Glutamatergic neuron (in vitro differentiated cells): ENCODE data around the gene SLC22A13. TPM values are rescaled to one million over a fixed set of nuclear protein-coding genes. Genes with fewer than 3 reads are reported as not detected.

Experiments used
- DNase-seq: peaks from one replicate; pipeline ENCODE4 v3.0.0; 2022
- H3K27ac Mint-ChIP-seq: one replicate; pipeline ENCODE4 v1.8.0; 2020; ENCODE audit warnings: mild to moderate bottlenecking, mixed read lengths, inconsistent platforms; ENCODE audit not compliant: unreplicated experiment
- H3K27me3 Mint-ChIP-seq: one replicate; pipeline ENCODE4 v1.8.0; 2020; ENCODE audit warnings: mild to moderate bottlenecking, moderate library complexity, mixed read lengths, inconsistent platforms; ENCODE audit not compliant: unreplicated experiment
- H3K36me3 Mint-ChIP-seq: one replicate; pipeline ENCODE4 v1.8.0; 2020; ENCODE audit warnings: mild to moderate bottlenecking, mixed read lengths, inconsistent platforms; ENCODE audit not compliant: unreplicated experiment
- H3K4me1 Mint-ChIP-seq: one replicate; pipeline ENCODE4 v1.8.0; 2020; ENCODE audit warnings: mild to moderate bottlenecking, low read depth, mixed read lengths, inconsistent platforms; ENCODE audit not compliant: unreplicated experiment
- H3K4me3 Mint-ChIP-seq: one replicate; pipeline ENCODE4 v1.8.0; 2020; ENCODE audit warnings: mild to moderate bottlenecking, mixed read lengths, inconsistent platforms; ENCODE audit not compliant: unreplicated experiment
- H3K9me3 Mint-ChIP-seq: one replicate; pipeline ENCODE4 v1.8.0; 2020; ENCODE audit warnings: mild to moderate bottlenecking, moderate library complexity, mixed read lengths, inconsistent platforms; ENCODE audit not compliant: unreplicated experiment
- CTCF ChIP-seq: fragments of 200-600 bp; sonication (generic); IDR thresholded peaks from one replicate; pipeline ENCODE4 v1.5.0; 2021; ENCODE audit not compliant: partially characterized antibody, unreplicated experiment
- long read RNA-seq: library from polyadenylated mRNA; unstranded; transcript quantifications from one replicate; pipeline ENCODE4 v2.0.0, GENCODE V29; 2020; ENCODE audit not compliant: unreplicated experiment
- total RNA-seq: library from RNA; stranded (reverse); fragmentation: NEBNext Ultra II Directional; extraction: Animal tissue kit (Norgen Biotek cat#: 25700); gene quantifications from one replicate; pipeline ENCODE4 v1.2.1, GENCODE V29; 2021; ENCODE audit not compliant: unreplicated experiment

Gene SLC22A13, protein sequence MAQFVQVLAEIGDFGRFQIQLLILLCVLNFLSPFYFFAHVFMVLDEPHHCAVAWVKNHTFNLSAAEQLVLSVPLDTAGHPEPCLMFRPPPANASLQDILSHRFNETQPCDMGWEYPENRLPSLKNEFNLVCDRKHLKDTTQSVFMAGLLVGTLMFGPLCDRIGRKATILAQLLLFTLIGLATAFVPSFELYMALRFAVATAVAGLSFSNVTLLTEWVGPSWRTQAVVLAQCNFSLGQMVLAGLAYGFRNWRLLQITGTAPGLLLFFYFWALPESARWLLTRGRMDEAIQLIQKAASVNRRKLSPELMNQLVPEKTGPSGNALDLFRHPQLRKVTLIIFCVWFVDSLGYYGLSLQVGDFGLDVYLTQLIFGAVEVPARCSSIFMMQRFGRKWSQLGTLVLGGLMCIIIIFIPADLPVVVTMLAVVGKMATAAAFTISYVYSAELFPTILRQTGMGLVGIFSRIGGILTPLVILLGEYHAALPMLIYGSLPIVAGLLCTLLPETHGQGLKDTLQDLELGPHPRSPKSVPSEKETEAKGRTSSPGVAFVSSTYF
- 1.5 TPM for total RNA-seq
- long read RNA-seq = 0 reads

GRCh38 chr3:38265604-38266307 is at the start of gene SLC22A13:
Gene SLC22A13, plus strand, starts transcription at chr3:38265812. Its CDS starts 49 bp downstream, at chr3:38265861.
- TF ChIP-seq CTCF = no peak
- Mint-ChIP-seq H3K27me3 (peaks cover 10% of the 10 kb centered on the region), H3K9me3 (peaks cover 12% of the 10 kb centered on the region), H3K36me3 (peaks cover 25% of the 10 kb centered on the region), H3K4me1 (peaks cover 43% of the 10 kb centered on the region), H3K27ac (peak within 1 kb of the TSS; percentile 91), H3K4me3 (peak within 1 kb of the TSS; percentile 64)
- DNase-seq = no peak

DNA sequence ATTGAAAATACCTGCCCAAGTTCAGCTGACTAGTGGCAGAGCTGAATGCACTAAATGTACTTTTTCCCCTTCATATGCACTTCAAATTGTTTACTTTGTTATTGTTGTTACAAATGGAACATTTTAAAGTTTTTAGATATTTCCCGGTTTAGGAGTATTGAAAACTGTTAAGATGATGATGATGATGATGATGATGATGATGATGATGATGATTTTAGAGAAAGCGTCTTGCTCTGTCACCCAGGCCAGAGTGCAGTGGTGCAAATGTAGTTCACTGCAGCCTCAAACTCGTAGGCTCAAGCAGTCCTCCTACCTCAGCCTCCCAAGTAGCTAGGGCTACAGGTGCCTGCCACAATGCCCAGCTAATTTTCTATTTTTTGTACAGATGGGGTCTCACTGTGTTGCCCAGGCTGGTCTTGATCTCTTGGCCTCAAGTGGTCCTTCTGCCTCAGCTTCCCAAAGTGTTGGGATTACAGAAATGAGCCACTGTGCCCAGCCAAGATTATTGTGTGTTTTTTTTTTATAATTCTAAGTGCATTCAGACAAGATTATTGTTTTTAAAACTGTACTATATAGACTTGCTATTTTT is 45.9 kb upstream of the SLC22A13 start:
- Mint-ChIP-seq H3K4me1 (peaks cover 18% of the 10 kb centered on the region), H3K27ac (no peak overlapping the region), H3K9me3 (peaks cover 5% of the 10 kb centered on the region), H3K4me3 (no peak overlapping the region), H3K27me3 (peaks cover 4% of the 10 kb centered on the region), H3K36me3 (no peaks in the 10 kb centered on the region)
- no peak for TF ChIP-seq CTCF
- DNase-seq = no peak

DNA sequence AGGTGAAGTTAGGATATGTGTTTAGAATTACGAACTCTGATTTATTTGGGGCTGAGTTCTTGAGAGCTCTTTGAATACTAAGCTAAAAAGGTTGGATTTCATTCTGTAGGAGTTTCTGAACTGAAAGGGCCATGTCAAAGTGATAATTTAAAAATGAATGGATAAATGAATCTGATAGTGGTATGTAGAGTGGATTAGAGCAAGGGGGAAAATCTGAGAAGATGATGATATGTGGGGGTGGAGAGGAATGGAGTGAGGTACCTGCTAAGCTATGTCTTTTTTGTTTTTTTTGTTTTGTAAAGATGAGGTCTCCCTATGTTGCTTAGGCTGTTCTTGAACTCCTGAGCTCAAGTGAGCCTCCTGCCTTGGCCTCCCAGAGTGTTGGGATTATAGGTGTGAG is 44.6 kb upstream of the SLC22A13 start:
- Mint-ChIP-seq H3K27me3 (peaks cover 4% of the 10 kb centered on the region), H3K36me3 (no peaks in the 10 kb centered on the region), H3K9me3 (peaks cover 5% of the 10 kb centered on the region), H3K27ac (peak overlapping the region; percentile 50), H3K4me3 (no peak overlapping the region), H3K4me1 (peaks cover 16% of the 10 kb centered on the region)
- TF ChIP-seq CTCF = no peak
- DNase-seq = no peak

GRCh38 chr3:38222032-38222634 is 43.5 kb upstream of the SLC22A13 start:
- H3K4me3 Mint-ChIP-seq = peak overlapping the region; percentile 80
- H3K27me3 Mint-ChIP-seq = peaks cover 4% of the 10 kb centered on the region
- H3K36me3 Mint-ChIP-seq = no peaks in the 10 kb centered on the region
- TF ChIP-seq CTCF = no peak
- DNase-seq = no peak
- peaks cover 5% of the 10 kb centered on the region for H3K9me3 Mint-ChIP-seq
- H3K27ac Mint-ChIP-seq = peak overlapping the region; percentile 99
- H3K4me1 Mint-ChIP-seq = peaks cover 16% of the 10 kb centered on the region
